Progenitor cell of endocrine pancreas (in vitro differentiated cells): ENCODE measurements around the gene ZNF638. TPM values are rescaled to one million over a fixed set of nuclear protein-coding genes. Genes with fewer than 3 reads are reported as not detected.
A peak's percentile ranks its signal among the peaks of the same experiment; 100 is the strongest.

Experiments used
- DNase-seq: peaks from one replicate; pipeline ENCODE4 v3.0.0; 2021; ENCODE audit warnings: low spot score; ENCODE audit not compliant: unreplicated experiment
- H3K27ac Mint-ChIP-seq: 2 replicates; pipeline ENCODE4 v1.8.0; 2021; ENCODE audit warnings: mild to moderate bottlenecking, moderate library complexity, mixed read lengths
- H3K27me3 Mint-ChIP-seq: 2 replicates; pipeline ENCODE4 v1.8.0; 2021; ENCODE audit warnings: mixed read lengths
- H3K36me3 Mint-ChIP-seq: 2 replicates; pipeline ENCODE4 v1.8.0; 2022; ENCODE audit warnings: mixed read lengths; ENCODE audit not compliant: insufficient read depth
- H3K4me1 Mint-ChIP-seq: 2 replicates; pipeline ENCODE4 v1.8.0; 2021; ENCODE audit warnings: low read depth, mixed read lengths
- H3K4me3 Mint-ChIP-seq: 2 replicates; pipeline ENCODE4 v1.8.0; 2021; ENCODE audit warnings: low read depth, mild to moderate bottlenecking, moderate library complexity, mixed read lengths
- H3K9me3 Mint-ChIP-seq: 2 replicates; pipeline ENCODE4 v1.8.0; 2021; ENCODE audit warnings: low read depth, mixed read lengths
- CTCF ChIP-seq: fragments of 200-600 bp; sonication (generic); IDR thresholded peaks from one replicate; pipeline ENCODE4 v1.5.0; 2021; ENCODE audit warnings: antibody characterized with exemption, mild to moderate bottlenecking; ENCODE audit not compliant: unreplicated experiment
- total RNA-seq: library from RNA; stranded (reverse); gene quantifications from 2 replicates; pipeline ENCODE4 v1.2.1, GENCODE V29; 2021

Gene ZNF638
- total RNA-seq, 1 donor from 2014 or later, result 216 TPM

GRCh38 chr2:71455011-71455740 is 123.6 kb downstream of the ZNF638 start:
- DNase-seq, result no peak
- peaks cover 10% of the 10 kb centered on the region for H3K4me1 Mint-ChIP-seq
- no peak overlapping the region for H3K27ac Mint-ChIP-seq

GRCh38 chr2:71455741-71456569 is 124.4 kb downstream of the ZNF638 start:
- Mint-ChIP-seq H3K27ac (no peak overlapping the region), H3K36me3 (no peaks in the 10 kb centered on the region), H3K27me3 (peaks cover 47% of the 10 kb centered on the region), H3K4me1 (peaks cover 10% of the 10 kb centered on the region), H3K4me3 (no peak overlapping the region), H3K9me3 (no peaks in the 10 kb centered on the region)
- DNase-seq, result no peak
- TF ChIP-seq CTCF, result no peak

More at GRCh38 chr2:71455011-71455740, 123.6 kb downstream of the ZNF638 start:
- H3K36me3 Mint-ChIP-seq, result no peaks in the 10 kb centered on the region
- H3K9me3 Mint-ChIP-seq, result no peaks in the 10 kb centered on the region
- no peak for TF ChIP-seq CTCF
- H3K4me3 Mint-ChIP-seq, result no peak overlapping the region
- peaks cover 49% of the 10 kb centered on the region for H3K27me3 Mint-ChIP-seq

DNA sequence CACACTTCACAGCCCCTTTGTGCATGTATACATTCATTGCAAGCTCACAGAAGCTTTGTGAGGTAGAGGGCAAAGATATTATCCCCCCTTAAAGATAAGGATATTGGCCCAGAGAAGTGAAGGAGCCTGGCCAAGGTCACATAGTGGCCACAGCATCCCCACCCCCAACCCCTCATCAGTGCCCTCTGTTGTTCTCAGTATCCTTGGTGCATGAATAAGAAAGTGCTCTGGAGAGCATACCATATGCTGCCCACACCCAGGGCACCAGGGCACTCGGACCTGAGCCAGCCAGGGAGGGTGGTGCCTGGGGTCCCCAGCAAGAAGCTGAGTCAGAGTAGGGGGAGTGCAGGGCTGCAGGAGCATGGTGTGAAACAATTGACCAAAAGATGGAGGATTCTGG is 125.0 kb downstream of the ZNF638 start:
- Mint-ChIP-seq H3K27me3 (peaks cover 47% of the 10 kb centered on the region), H3K27ac (no peak overlapping the region), H3K9me3 (no peaks in the 10 kb centered on the region), H3K4me3 (no peak overlapping the region), H3K4me1 (peaks cover 10% of the 10 kb centered on the region), H3K36me3 (no peaks in the 10 kb centered on the region)
- no peak for TF ChIP-seq CTCF
- DNase-seq, result no peak

DNA sequence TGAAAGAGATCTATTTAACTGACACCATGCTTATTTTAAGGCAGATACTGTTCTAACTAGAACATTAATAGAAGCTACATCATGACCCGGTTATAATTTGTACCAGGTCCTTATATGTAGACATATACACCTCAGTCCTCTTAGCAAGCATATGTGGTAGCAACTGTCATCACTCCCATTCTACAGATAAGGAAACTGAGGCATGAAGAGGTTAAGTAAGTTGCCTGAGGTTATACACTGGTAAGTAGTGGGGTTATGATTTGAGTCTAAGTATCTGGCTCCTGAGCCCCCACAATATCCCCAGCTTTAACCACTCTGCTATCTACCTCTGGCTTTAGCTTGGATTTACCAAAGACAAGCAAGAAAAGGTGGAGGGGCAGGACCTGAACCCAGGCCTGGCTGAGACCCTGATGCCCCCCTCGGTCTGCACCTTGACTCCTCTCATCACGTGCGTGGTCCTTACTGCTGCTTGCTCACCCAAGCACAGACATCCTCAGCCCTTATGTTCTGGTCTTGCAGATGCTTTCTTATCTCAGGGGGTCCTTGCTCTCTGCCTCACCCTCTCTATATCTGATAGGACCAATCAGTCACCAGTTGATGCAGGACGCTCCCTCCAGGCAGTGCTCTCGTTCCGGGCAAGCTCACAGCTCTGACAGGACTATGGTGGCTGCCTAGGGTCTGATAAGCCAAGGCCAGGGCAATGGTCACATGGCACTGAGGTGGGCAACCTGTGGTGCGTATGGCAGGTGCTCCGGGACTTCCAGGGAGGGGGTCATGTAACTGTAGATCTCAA is 125.7 kb downstream of the ZNF638 start:
- no peak for DNase-seq
- no peaks in the 10 kb centered on the region for H3K9me3 Mint-ChIP-seq
- peaks cover 40% of the 10 kb centered on the region for H3K27me3 Mint-ChIP-seq
- no peaks in the 10 kb centered on the region for H3K36me3 Mint-ChIP-seq
- peaks cover 10% of the 10 kb centered on the region for H3K4me1 Mint-ChIP-seq
- no peak for TF ChIP-seq CTCF
- no peak overlapping the region for H3K4me3 Mint-ChIP-seq
- peak overlapping the region; percentile 38 for H3K27ac Mint-ChIP-seq

- no peak overlapping the region for H3K27ac Mint-ChIP-seq
- H3K36me3 Mint-ChIP-seq, result no peaks in the 10 kb centered on the region
- peaks cover 10% of the 10 kb centered on the region for H3K4me1 Mint-ChIP-seq
- no peak overlapping the region for H3K4me3 Mint-ChIP-seq
- no peaks in the 10 kb centered on the region for H3K9me3 Mint-ChIP-seq
- no peak for TF ChIP-seq CTCF
- peaks cover 39% of the 10 kb centered on the region for H3K27me3 Mint-ChIP-seq
- DNase-seq, result no peak
These were observed 126.3 kb downstream of the ZNF638 start for GRCh38 chr2:71457923-71458322.
